ENCODE measurements around the gene IGLL5.

- TF ChIP-seq, protein P1, sequence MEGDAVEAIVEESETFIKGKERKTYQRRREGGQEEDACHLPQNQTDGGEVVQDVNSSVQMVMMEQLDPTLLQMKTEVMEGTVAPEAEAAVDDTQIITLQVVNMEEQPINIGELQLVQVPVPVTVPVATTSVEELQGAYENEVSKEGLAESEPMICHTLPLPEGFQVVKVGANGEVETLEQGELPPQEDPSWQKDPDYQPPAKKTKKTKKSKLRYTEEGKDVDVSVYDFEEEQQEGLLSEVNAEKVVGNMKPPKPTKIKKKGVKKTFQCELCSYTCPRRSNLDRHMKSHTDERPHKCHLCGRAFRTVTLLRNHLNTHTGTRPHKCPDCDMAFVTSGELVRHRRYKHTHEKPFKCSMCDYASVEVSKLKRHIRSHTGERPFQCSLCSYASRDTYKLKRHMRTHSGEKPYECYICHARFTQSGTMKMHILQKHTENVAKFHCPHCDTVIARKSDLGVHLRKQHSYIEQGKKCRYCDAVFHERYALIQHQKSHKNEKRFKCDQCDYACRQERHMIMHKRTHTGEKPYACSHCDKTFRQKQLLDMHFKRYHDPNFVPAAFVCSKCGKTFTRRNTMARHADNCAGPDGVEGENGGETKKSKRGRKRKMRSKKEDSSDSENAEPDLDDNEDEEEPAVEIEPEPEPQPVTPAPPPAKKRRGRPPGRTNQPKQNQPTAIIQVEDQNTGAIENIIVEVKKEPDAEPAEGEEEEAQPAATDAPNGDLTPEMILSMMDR (IDR thresholded peaks at IDR 0.05), result no peak
- TF ChIP-seq EP300 (IDR thresholded peaks at IDR 0.05) (no peak), POLR2AphosphoS5 (IDR thresholded peaks at IDR 0.05) (no peak), POLR2A (IDR thresholded peaks at IDR 0.05) (no peak)
Observed at GRCh38 chr22:22934543-22935055, 47.0 kb downstream of the IGLL5 start.

Measured in stomach (tissue), 4 donors.